ENCODE measurements around the gene TPPP2.

TPPP2 gene

DNA sequence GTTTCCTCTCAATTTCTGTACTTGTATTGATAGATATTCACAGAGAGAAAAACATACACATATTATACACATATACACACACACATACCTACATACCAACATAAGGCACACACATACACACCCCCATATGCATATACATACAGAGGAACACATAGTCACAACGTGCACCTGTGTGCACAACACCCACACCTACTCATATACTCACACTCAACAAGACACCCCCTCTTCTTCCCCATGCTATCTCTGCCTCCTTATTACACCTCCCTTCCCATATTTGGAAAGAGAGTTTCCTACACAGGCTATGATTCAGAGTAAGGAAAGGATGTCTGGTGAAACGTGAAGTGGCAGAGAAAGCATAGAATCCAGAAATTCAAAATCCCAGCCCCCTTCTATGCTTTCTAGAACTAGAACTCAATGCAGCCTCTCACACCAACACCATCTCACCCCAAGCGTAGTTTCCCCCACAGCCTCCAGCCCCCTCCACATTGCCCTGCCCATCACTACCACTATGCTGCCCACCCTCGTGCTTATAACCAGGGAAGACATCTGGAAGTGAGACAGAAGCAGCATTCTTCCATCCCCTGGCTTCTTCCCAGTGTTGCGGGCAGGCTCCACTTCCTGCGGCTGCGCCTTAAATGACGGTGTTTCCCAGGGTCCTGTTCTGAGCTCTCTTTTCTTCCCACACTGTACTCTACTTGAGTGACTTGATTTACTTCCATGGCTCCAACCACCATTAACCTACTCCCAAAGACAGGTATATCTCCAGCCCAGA lies 30.0 kb downstream of the TPPP2 start:
- no peak for FAIRE-seq

- FAIRE-seq, result no peak
Measured at GRCh38 chr14:21060614-21061346, 30.8 kb downstream of the TPPP2 start.

DNA sequence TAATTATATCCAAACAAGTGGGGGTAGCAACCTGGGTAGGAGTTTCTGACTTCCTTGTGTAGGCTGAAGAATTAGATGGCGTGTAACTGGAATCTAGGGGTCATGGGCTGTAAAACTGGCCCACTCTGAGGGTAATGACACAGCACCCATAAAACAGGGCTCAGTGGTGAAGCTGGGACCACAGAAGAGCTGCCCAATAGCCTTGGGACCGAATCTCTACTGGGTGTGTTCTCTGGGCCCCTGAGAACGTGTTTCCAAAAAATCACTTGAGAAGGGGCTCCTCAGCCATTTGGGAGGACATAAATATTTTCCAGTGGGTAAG lies 31.3 kb downstream of the TPPP2 start:
- no peak for FAIRE-seq

GRCh38 chr14:21063479-21063878 lies 33.5 kb downstream of the TPPP2 start:
- no peak for FAIRE-seq

DNA sequence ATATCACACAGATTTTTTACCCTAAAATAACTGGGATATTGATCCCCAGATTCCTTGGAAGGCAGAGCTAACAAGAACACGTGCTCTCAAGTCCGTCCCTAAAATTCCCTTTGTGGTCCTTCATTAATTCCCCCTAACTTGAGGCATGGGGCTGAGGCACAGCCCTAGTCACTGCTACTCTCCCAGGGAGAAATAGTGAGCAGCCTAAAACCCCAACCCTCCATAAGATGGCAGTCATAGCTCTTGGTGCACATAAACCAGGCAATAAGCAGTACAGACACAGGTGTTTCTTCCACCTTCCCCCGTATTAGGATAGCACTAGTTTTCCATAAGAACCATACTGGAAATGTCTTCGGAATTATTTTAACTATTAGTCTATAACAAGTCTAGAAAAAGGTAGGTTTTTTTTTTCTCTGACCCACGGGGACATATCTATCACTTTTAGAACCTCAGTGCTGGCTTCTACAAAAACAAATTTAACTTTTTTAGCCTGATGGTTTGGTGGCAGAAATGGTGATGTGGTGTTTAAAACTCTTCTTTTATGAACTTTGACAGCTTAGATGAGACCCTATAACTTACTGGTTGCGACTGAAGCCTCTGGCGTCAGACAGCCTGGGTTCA lies 37.0 kb downstream of the TPPP2 start:
- no peak for FAIRE-seq

DNA sequence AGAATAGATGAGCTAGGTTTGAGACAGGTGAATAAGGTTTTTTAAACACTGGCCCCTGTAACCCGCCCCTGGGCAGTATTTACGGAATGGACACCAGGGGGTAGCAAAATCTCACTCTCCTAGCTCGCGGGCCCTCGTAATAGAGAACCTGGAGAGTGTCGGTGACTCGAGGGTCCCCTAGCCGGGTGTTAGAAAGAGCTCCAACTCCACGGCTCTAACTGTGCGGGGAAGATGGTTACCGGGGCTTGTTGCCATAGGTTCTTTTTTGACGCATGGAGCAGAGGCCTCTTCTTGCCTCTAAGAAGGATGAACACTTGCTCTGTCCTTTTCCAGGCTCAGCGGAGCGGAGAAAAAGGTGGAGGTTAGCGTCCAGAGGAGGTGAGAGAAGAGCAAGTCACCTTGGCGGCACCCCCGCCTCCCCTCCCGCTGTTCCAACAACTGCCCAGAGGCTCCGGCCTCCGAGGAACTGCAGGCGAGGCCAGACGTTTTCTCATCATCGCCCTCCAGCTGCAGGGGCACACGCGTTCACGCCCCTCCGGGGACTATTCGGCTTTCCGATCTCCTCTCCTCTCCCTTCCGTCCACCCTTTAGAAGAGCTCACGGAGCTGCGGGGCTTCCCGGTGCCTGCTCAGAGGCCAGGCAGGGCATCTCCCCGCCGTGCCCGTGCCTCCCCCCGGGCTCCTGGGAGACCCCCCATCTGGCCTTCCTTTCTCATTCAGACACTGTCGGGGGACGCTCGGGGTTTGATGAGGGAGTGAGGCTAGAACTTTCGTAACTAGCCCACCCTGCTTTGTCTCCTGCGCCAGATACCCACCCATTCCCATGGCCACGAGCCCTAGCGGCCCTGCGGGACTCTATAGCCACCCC lies 38.7 kb downstream of the TPPP2 start:
- no peak for FAIRE-seq

DNA sequence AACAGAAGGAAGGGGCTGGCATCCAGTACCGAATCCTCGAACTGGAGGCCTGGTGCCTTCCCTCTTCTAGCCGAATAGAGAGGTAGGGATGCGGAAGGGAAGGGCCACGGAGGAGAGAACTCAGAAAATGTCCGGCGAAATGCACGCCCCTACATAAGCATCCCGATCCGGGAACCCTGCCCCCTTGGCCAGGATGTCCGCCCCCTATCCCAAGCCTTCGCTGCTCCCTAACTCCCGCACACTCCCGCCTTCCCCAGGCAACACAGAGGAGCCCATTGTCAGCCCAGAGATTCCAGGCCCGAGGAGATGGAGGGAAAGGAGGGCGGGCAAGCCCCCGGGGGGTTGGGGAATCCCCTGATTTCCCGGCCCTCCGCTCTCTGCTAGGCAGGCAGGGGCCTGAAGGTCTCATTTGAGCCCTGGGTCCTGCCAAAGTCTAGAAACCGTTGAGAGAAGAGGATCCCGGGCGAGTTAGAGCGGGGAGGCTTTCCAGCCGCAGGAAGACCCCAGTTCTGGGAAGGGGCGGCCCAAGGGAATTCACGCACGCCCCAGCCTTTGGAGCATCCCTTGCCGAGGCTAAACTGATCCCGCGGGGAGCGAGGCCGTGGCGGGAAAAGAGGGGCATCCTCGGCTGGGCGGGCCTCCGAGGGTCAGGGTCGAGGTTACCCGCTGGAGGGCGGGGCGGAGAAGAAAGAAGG lies 39.5 kb downstream of the TPPP2 start:
- no peak for FAIRE-seq

GRCh38 chr14:21070083-21070609 lies 40.1 kb downstream of the TPPP2 start, which contains the start of gene ARHGEF40:
TSS of gene ARHGEF40 (plus strand) at chr14:21070304. CDS start at chr14:21070397, 93 bp downstream.
- FAIRE-seq, result no peak

- FAIRE-seq, result no peak
Measured at GRCh38 chr14:21070610-21071224, 40.7 kb downstream of the TPPP2 start.

GRCh38 chr14:21071225-21072030 lies 41.4 kb downstream of the TPPP2 start:
- FAIRE-seq, result no peak

DNA sequence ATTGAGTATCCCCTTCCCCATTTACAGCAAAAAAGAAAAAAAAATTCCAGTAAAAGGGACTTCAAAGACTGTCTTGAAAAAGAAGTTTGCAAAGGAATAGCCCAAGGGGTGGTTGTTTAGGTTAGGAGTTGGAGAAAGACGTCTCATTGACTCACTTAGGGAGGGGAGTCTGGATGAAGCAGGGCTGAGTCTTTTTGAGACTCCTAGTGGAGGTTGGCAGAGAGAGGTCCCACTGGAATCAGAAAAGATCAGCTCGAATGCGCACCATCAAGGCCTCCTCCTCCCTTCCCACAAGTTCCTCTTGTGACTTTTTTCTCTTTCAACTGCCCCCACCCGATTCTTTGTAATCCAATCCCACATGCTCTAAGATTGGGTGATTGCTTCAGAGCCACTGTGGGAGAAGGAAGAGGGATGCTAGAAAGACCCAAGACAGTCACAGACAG lies 42.0 kb downstream of the TPPP2 start:
- FAIRE-seq, result no peak

DNA sequence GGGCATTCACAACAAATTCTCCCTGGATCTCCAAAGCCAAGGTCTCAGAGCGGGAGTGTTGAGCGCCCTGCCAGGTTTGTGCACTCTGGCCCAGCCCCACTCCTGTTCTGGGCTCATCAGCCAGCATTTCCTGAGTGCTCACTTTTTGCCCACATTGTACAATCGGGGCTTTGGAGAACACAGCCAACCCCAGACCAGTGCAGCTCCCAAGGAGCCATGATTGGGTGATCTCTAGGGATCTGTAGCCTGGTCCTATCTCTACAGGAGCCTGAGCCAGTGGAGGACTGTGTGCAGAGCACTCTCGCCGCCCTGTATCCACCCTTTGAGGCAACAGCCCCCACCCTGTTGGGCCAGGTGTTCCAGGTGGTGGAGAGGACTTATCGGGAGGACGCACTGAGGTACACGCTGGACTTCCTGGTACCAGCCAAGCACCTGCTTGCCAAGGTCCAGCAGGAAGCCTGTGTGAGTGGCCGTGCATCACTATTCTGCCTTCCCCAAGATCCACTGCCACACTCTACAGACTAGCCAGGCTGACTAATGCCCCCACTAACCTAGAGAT lies 42.8 kb downstream of the TPPP2 start:
- FAIRE-seq, result no peak

- no peak for FAIRE-seq
Measured at GRCh38 chr14:21073921-21074320, 43.9 kb downstream of the TPPP2 start.

- no peak for FAIRE-seq
Measured at GRCh38 chr14:21074398-21075272, 44.6 kb downstream of the TPPP2 start.

- no peak for FAIRE-seq
Measured at GRCh38 chr14:21075719-21076437, 45.9 kb downstream of the TPPP2 start.

- no peak for FAIRE-seq
Measured at GRCh38 chr14:21077672-21078071, 47.7 kb downstream of the TPPP2 start.

DNA sequence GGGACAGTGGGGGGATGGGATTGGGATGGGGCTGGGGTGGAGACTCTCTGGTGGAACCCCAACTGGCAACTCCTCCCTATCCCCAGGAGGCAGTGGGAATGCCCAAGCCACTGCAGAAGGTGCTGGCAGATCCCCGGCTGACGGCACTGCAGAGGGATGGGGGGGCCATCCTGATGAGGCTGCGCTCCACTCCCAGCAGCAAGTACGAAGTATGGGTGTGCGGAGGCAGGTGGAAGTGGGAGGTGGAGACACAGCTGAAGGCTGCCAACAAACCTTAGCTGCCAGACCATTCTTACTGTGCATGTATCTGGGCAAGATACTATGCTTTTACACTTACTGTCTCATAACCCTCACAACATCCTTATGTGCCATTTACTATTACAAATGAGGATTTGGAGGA lies 48.3 kb downstream of the TPPP2 start:
- no peak for FAIRE-seq

GRCh38 chr14:21078726-21079125 lies 48.7 kb downstream of the TPPP2 start:
- FAIRE-seq, result no peak

Data from colon (tissue), 2 donors.